Renal cortical epithelial cell (primary cell): Measurements from ENCODE around the gene KLC4. TPM values are rescaled to one million over a fixed set of nuclear protein-coding genes. Genes with fewer than 3 reads are reported as not detected.

Experiments
- total RNA-seq: library from RNA; depleted of rRNA; stranded (reverse); fragments of >200 nt; gene quantifications from 2 replicates; pipeline ENCODE4 v1.2.3, GENCODE V29; 2014

The KLC4 gene
- total RNA-seq, 1 donor from 2014 or later: 29.3 TPM

Other genes starting within 250 kb of the KLC4 start
- 150 and 177 TPM in 2 replicates for gene RPL7L1, start 180.0 kb upstream of the KLC4 start, total RNA-seq
- not detected in 2 replicates for gene PTCRA, start 143.6 kb upstream of the KLC4 start, total RNA-seq
- 26.9 and 66.7 TPM in 2 replicates for gene CNPY3, start 130.2 kb upstream of the KLC4 start, total RNA-seq
- gene GNMT, start 98.9 kb upstream of the KLC4 start, total RNA-seq: 0.20 TPM in 1 of 2 replicates, not detected in the other
- gene PEX6, start 80.5 kb upstream of the KLC4 start, total RNA-seq: 46.0 and 80.8 TPM in 2 replicates
- 42.9 and 47.8 TPM in 2 replicates for gene PPP2R5D, start 75.1 kb upstream of the KLC4 start, total RNA-seq
- 38.3 and 46.9 TPM in 2 replicates for gene MEA1, start 45.7 kb upstream of the KLC4 start, total RNA-seq
- 60.7 and 111 TPM in 2 replicates for gene KLHDC3, start 45.4 kb upstream of the KLC4 start, total RNA-seq
- 93.5 and 166 TPM in 2 replicates for gene RRP36, start 38.0 kb upstream of the KLC4 start, total RNA-seq
- gene CUL7, start 5.8 kb upstream of the KLC4 start, total RNA-seq: 28.0 and 45.0 TPM in 2 replicates
- gene MRPL2, start 197 bp upstream of the KLC4 start, total RNA-seq: 17.9 and 25.4 TPM in 2 replicates
- gene PTK7, start 16.7 kb downstream of the KLC4 start, total RNA-seq: 81.3 and 141 TPM in 2 replicates
- 14.2 and 20.9 TPM in 2 replicates for gene SRF, start 111.6 kb downstream of the KLC4 start, total RNA-seq
- gene CUL9, start 122.6 kb downstream of the KLC4 start, total RNA-seq: 20.3 and 43.4 TPM in 2 replicates
- 37.1 and 81.6 TPM in 2 replicates for gene DNPH1, start 169.8 kb downstream of the KLC4 start, total RNA-seq
- gene TTBK1, start 183.8 kb downstream of the KLC4 start, total RNA-seq: 0.10 TPM in 1 of 2 replicates, not detected in the other
- not detected in 2 replicates for gene SLC22A7, start 238.6 kb downstream of the KLC4 start, total RNA-seq
- 0.25 TPM in 1 of 2 replicates, not detected in the other for gene CRIP3, start 249.2 kb downstream of the KLC4 start, total RNA-seq